ENCODE results near the gene ZNF37A. TPM values are rescaled to one million over a fixed set of nuclear protein-coding genes. Genes with fewer than 3 reads are reported as not detected.

ZNF37A gene
- total RNA-seq, 4 donors from 2014 or later, result 4.3 to 13.4 (median 8.7) TPM

GRCh38 chr10:38112159-38112558 lies 18.0 kb downstream of the ZNF37A start:
- no peak for DNase-seq

GRCh38 chr10:38118072-38118807 lies 24.1 kb downstream of the ZNF37A start:
- H3K4me1 ChIP-seq, result no peaks in the 10 kb centered on the region
- H3K9me3 ChIP-seq, result peaks cover 15 to 96% (median 65%) of the 10 kb centered on the region in 3 donors
- no peak for TF ChIP-seq POLR2A (IDR thresholded peaks at IDR 0.05)
- TF ChIP-seq, protein P1, sequence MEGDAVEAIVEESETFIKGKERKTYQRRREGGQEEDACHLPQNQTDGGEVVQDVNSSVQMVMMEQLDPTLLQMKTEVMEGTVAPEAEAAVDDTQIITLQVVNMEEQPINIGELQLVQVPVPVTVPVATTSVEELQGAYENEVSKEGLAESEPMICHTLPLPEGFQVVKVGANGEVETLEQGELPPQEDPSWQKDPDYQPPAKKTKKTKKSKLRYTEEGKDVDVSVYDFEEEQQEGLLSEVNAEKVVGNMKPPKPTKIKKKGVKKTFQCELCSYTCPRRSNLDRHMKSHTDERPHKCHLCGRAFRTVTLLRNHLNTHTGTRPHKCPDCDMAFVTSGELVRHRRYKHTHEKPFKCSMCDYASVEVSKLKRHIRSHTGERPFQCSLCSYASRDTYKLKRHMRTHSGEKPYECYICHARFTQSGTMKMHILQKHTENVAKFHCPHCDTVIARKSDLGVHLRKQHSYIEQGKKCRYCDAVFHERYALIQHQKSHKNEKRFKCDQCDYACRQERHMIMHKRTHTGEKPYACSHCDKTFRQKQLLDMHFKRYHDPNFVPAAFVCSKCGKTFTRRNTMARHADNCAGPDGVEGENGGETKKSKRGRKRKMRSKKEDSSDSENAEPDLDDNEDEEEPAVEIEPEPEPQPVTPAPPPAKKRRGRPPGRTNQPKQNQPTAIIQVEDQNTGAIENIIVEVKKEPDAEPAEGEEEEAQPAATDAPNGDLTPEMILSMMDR (IDR thresholded peaks at IDR 0.05 in 4 of 5, conservative IDR thresholded peaks at IDR 0.05 in 1 of 5), result no peak
- peak overlapping the region in 2 of 4 donors; percentile 15 to 16 for H3K4me3 ChIP-seq
- in situ Hi-C loops (cut with MboI; ENCODE audit: low sequenced_read_pairs in 4 of 4) (no loop called here), intact Hi-C loops (cut with DNase I; ENCODE audit: low total_unique reads) (no loop called here)
- H3K36me3 ChIP-seq, result peaks cover 25 to 78% of the 10 kb centered on the region in 2 donors
- no peaks in the 10 kb centered on the region for H3K27me3 ChIP-seq
- DNase-seq (no peak), ATAC-seq (no peak)
- H3K27ac ChIP-seq, result no peak overlapping the region

More at GRCh38 chr10:38112159-38112558, 18.0 kb downstream of the ZNF37A start:
- H3K4me1 ChIP-seq, result no peaks in the 10 kb centered on the region
- TF ChIP-seq, protein P1 (IDR thresholded peaks at IDR 0.05 in 4 of 5, conservative IDR thresholded peaks at IDR 0.05 in 1 of 5), result no peak
- no peak for TF ChIP-seq POLR2A (IDR thresholded peaks at IDR 0.05)
- ATAC-seq, result no peak
- peaks cover 8 to 54% of the 10 kb centered on the region in 2 donors for H3K36me3 ChIP-seq
- H3K4me3 ChIP-seq, result no peak overlapping the region
- intact Hi-C loops (cut with DNase I; ENCODE audit: low total_unique reads) (no loop called here), in situ Hi-C loops (cut with MboI; ENCODE audit: low sequenced_read_pairs in 4 of 4) (no loop called here)
- no peak overlapping the region for H3K27ac ChIP-seq
- H3K9me3 ChIP-seq, result peaks cover 0 to 42% (median 19%) of the 10 kb centered on the region in 3 donors
- H3K27me3 ChIP-seq, result no peaks in the 10 kb centered on the region

DNA sequence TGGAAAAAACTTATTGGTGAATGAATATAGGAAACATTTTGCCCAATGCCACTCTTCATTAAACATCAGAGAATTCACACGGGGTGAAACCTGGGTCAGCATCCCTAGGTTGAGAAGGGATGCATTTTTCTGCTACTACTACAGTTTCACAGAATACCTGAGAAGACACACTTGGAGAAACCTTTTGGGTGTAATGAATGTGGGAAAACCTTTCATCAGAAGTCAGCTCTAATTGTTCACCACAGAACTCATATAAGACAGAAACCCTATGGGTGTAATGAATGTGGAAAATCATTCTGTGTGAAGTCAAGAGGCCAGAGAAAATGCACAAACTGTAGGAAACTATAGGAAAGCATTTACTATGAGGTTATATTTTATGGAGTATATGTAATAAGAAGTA lies 24.9 kb downstream of the ZNF37A start:
- Histone ChIP-seq H3K9me3 (peaks cover 15 to 96% (median 70%) of the 10 kb centered on the region in 3 donors), H3K36me3 (peaks cover 25 to 70% of the 10 kb centered on the region in 2 donors), H3K27me3 (no peaks in the 10 kb centered on the region), H3K4me3 (peak overlapping the region in 1 of 4 donors; percentile 16), H3K4me1 (no peaks in the 10 kb centered on the region), H3K27ac (no peak overlapping the region)
- TF ChIP-seq, protein P1 (IDR thresholded peaks at IDR 0.05 in 4 of 5, conservative IDR thresholded peaks at IDR 0.05 in 1 of 5), result no peak
- TF ChIP-seq POLR2A (IDR thresholded peaks at IDR 0.05), result no peak
- DNase-seq, result no peak
- ATAC-seq, result no peak
- intact Hi-C loops (cut with DNase I; ENCODE audit: low total_unique reads) (no loop called here), in situ Hi-C loops (cut with MboI; ENCODE audit: low sequenced_read_pairs in 4 of 4) (no loop called here)

DNA sequence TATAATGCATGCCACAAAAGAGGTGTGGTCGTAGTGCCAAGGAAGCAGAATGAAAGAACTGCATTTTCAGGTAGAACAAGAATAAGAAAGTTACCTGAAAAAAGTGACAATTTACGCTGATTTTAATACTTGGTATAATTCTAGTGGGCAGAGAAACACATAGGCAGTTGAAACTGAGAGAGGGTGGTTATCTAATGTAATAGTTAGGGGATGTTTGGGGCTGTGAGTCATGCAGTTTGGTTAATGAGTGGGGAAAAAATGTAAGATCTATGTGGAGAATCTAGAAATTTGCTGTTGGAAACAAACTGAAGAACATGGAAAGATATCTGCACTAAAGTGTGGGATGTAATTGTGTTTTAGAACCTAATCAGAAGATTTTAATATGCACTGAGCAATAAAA lies 33.7 kb downstream of the ZNF37A start:
- in situ Hi-C loops (cut with MboI; ENCODE audit: low sequenced_read_pairs in 4 of 4), result no loop called here
- DNase-seq, result no peak
- intact Hi-C loops (cut with DNase I; ENCODE audit: low total_unique reads), result no loop called here
- H3K9me3 ChIP-seq, result peaks cover 0 to 37% (median 11%) of the 10 kb centered on the region in 3 donors
- no peak overlapping the region for H3K27ac ChIP-seq
- no peak overlapping the region for H3K4me3 ChIP-seq
- TF ChIP-seq POLR2A (IDR thresholded peaks at IDR 0.05), result no peak
- TF ChIP-seq, protein P1 (IDR thresholded peaks at IDR 0.05 in 4 of 5, conservative IDR thresholded peaks at IDR 0.05 in 1 of 5), result no peak
- ATAC-seq, result no peak
- H3K4me1 ChIP-seq, result no peaks in the 10 kb centered on the region
- H3K36me3 ChIP-seq, result no peaks in the 10 kb centered on the region
- no peaks in the 10 kb centered on the region for H3K27me3 ChIP-seq
